Left ventricle myocardium superior (tissue), 1 donor: Measurements from ENCODE around the gene CCDC177. TPM values are rescaled to one million over a fixed set of nuclear protein-coding genes. Genes with fewer than 3 reads are reported as not detected.
A peak's percentile ranks its signal among the peaks of the same experiment; 100 is the strongest.

Source experiments
- ATAC-seq: fragments of 200-7000 bp; cut with Tn5 transposase; one replicate; pipeline ENCODE4 v1.9.1; 2020; ENCODE audit warnings: mild to moderate bottlenecking, moderate library complexity
- DNase-seq: peaks from one replicate; pipeline ENCODE4 v3.0.0-alpha.2; 2020
- intact Hi-C: fragments of 100-400 bp; cut with micrococcal nuclease; formaldehyde crosslinking; loops from one replicate; pipeline ENCODE4 v1.11.0; 2022
- total RNA-seq: library from RNA; stranded (reverse); fragmentation: NEBNext Ultra II Directional; extraction: Animal tissue kit (Norgen Biotek cat#: 25700); gene quantifications from one replicate; pipeline ENCODE4 v1.2.1, GENCODE V29; 2021
- donor health status: DM: no; HTN: yes; CAD: no; lungs with severe emphysema.

Gene CCDC177
- total RNA-seq, 1 donor from 2014 or later = not detected

DNA sequence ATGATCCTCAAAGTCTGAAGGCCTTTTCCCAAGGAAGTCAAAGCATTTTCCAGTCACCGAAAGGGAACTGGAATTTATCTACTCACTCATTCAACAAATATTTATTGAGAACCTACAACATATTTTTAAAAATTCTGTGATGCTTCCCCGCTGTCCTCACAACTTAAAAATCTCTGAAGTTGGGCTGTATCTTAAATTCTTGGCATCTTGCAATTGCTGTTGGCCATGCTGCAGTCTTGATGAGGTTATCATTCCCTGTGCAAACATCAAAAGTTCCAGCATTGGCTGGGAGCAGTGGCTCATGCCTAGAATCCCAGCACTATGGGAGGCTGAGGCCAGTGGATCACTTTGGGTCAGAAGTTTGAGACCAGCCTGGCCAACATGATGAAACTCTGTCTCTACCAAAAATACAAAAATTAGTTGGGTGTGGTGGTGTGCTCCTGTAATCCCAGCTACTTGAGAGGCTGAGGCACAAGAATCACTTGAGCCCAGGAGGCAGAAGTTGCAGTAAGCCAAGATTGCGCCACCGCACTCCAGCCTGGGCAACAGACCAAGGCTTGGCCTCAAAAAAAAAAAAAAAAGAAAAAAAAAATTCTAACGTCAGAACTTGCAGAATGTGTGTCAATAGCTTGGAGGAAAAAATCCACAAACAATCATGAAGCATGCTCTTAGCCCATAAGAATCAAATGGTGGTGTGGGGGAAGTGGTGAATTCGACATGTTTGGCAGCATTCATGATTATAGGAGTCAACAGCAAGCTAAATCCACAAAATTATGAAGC is 34.9 kb downstream of the CCDC177 start:
- ATAC-seq (no peak), DNase-seq (peak; percentile 51)
- intact Hi-C loops = no loop called here

DNA sequence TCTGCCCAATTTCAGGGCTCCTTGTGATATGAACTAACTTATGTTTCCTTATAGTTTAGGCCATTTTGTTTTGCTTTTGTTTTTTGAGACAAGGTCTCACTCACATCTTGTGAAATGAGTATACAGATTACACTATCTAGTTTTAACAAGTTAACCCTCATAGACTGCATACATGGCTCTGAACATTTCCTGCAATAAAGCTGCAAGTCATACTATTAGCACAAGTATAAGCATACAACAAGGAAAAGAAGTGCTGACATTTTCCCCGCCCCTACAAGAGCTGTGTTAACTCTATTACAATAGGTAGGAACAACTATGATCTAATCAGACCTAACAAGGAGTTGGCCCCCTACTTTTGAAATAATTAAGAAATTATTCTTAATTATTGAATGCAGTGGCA is 35.9 kb downstream of the CCDC177 start:
- intact Hi-C loops = no loop called here
- no peak for ATAC-seq
- no peak for DNase-seq

DNA sequence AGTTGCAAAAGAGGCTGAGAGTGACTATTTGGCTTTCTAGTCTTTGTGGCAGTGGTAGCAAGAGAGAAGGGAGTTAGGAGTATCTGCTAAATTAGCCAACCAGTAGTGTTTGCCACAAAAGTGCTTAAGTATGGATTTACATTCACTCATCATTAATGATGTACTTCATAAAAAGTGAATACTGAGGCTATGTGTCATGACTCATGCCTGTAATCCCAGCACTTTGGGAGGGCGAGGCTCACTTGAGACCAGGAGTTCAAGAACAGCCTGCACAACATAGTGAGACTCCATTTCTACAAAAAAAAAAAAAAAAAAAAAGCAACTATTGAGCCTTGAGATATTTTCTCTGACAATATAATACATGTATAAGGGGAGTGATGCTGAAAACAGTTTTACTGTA is 36.8 kb downstream of the CCDC177 start:
- ATAC-seq = no peak
- no peak for DNase-seq
- intact Hi-C loops = no loop called here

DNA sequence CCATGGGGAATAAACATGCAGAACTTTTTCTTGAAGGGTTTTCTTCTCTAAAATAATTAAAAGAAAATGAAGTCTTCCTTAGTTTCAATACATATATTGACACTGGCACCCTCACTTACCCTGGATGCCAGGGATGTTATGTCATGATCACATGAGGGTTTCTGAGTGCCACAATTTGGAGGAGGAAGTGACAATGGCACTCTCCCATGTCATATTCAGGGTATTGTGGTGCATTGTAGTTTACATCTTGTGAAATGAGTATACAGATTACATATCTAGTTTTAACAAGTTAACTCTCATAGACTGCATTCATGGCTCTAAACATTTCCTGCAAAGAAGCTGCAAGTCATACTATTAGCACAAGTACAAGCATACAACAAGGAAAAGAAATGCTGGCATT is 37.7 kb downstream of the CCDC177 start:
- ATAC-seq = no peak
- no peak for DNase-seq
- intact Hi-C loops = no loop called here

DNA sequence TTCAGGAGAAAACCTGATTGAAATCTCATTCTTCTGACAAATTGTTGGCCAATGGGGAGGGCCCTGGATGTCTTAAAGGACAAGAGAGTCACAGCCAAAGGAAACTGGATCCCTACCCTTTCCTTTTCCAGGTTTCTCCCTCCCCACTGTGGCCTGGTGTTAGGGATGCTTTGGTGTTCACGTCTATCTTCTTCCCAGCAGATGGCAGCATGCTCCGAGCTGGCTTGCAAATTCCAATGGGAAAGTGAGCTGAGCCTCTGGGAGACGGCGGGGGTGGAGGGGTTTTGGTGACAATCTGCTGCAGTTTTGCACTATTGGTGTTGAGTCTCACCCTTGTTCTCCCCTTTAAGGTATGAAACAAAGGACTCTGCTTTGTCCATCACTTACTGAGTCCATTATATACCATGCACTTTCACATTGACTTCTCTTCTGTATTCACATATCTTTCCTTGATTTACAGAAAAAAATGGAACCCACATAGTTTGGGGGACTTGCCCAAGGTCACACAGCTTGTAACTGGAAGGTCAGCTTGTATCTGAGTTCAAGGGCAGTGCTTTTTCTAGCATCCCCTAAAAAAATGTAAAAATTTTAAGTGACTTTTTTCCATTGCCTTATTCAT is 39.3 kb downstream of the CCDC177 start:
- ATAC-seq (peak; percentile 57), DNase-seq (no peak)
- intact Hi-C loops = no loop called here

DNA sequence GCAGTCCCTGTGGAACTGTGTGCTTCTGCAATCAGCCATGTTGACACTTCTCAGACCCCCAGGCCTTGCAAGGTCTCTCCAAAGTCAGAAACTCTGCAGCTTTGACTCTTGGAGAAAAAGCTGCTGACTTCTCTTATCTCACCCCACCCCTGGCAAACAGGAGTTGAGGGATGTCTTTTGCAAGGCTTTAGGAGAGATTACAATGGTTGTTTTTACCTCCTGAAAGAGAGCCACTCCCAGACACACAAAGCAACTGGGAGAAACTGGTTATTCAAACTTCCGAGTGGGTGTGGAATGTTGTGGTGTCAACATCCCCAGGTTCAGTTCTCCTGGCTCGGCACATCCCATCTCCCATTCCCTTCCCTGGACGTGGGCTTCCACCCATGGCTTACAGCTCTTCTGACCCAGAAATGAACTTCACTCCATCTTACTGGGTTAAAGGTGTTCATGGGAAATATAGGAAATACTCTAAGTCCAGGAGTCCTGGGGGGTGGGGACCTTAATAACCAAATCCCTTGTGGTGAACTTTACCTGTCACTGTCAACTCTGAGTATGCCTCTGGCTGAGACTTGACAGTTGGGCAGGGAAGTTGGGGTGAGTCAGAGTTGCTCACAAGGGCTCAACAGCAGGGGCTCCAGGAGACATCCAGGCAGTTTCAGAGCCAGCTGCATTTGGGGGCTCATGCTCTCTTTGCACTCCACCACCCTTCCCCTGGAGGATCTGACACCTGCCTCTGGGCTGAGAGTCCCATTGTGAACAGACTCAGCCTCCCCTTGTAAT is 41.9 kb downstream of the CCDC177 start:
- intact Hi-C loops = no loop called here
- no peak for ATAC-seq
- DNase-seq = no peak

DNA sequence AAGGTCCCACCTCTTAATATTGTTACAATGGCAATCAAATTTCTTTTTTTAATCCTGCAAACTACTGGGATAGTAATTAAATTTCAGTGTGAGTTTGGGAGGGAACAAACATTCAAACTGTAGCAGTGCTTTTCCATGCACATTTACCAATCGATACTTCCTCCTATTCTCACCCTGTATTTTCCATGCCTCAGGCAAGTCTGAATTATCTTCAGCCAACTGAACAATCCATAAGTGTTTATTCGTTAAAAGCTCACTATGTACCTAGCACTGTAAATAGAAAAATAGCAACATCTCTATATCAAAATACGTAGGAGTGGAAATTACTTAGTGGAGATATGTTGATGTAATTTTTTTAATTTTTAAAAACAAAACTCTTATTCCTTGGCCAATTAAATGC is 43.5 kb downstream of the CCDC177 start:
- DNase-seq (no peak), ATAC-seq (no peak)
- intact Hi-C loops = no loop called here

DNA sequence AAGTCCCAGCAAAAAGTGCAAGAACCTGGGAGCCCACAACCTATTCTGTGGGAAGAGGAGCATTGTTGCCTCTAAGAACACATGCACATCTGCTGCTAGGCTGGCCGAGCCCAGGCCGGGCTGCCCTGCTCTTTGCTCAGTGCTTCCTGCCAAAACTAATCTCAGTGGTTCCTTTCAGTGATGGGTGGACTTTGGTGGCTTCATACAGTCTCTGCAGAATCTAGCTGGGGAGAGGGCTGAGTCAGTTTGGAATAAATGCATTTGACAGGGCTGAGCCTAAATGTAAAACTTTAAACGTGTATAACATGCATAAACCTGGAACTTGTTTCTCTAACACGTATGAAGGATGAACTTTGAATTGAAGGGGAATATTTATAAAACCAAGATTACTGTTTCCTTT is 44.6 kb downstream of the CCDC177 start:
- no peak for DNase-seq
- ATAC-seq = no peak
- intact Hi-C loops = no loop called here

DNA sequence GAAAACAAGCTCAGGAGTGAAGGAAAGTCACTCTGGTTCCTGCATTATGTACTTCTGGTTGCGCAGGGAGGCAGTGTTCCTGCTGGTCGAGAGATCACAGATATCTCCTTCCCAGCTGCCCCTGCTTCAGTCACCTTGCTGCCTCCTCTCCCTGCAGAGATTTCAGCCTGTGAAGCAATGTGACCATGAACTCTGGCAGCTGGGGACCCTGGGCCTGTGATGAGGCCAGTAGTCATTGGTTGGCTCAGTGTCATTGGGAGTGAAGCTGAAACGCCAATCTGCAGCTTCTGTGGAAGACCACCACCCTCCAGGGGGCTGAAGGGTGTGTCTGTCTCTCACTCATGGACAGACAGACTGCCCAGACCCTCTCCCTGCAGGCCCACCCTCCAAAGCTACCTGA is 45.1 kb downstream of the CCDC177 start:
- intact Hi-C loops = no loop called here
- DNase-seq = no peak
- ATAC-seq = no peak

DNA sequence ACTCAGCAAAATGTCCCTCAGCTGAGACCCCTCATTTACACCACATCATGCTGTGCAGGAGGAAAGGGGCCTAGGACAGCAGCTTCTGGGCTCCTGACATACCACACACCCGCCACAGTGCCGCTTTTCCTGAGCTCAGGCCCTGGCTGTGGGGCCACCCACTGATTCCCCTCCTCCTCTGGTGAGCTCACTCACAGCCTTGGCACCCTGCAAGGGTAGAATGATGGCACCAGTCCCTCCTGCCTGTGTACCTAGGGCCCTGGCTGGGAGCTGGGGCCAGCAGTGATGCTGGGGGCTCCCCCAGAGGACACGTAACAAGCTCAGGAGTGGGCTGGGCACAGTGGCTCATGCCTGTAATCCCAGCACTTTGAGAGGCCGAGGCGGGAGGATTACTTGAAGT is 45.7 kb downstream of the CCDC177 start:
- ATAC-seq (no peak), DNase-seq (no peak)
- intact Hi-C loops = no loop called here

DNA sequence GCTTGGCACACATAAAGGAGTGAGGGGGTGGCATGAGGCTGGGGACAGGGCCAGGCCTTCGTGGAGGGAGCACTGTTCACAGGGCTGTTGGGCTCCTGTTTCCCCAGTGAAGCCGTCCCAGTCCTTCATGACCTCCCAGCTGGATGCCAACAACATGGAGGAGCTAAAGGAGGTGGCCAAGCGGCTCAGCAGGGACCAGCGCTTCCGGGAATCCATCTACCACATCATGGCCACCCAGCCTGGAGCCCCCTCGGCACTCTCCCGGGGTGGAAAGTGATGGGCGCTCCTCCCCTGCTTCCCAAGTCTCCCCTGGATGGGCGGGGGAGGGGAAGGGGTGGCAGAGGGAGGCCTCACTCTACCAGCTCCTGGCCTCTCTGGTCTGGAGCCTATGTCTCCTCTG is 46.5 kb downstream of the CCDC177 start:
- intact Hi-C loops = no loop called here
- no peak for DNase-seq
- no peak for ATAC-seq

DNA sequence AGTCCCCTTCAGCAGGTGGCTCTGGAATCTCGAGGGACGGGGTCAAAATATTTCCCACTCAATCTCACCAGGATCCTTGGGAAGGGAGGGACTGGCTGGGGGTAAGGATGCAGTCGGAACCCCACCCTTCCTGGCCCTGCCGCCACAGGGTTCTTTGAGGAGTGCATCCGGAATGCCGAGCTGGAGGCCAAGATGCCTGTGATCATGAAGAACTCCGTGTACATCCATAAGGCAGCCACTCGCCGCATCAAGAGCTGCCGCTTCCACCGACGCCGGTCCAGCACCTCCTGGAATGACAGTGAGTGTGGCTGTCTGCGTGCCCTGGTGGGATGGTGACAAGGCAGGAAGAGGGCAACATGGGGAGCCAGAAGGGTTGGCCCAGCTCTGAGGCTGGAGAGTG is 47.0 kb downstream of the CCDC177 start:
- DNase-seq = no peak
- intact Hi-C loops = no loop called here
- ATAC-seq = no peak

DNA sequence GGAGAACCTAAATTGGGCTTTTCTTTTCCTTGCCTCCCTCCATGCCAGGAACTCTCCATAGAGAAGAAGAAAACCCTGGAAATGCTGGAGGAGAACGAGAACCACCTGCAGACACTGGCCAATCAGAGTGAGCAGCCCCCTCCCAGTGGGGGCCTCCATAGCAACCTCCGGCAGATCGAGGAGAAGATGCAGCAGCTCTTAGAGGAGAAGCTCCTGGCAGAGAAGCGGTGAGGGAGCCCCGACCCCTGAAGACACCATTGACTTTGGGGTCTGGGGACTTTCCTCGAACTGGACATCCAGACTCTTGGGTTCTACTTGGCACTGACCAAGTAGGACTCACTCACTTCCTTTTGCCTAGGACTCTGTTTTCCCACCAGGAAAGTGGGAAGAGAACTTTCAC is 48.8 kb downstream of the CCDC177 start:
- ATAC-seq (no peak), DNase-seq (no peak)
- intact Hi-C loops = no loop called here

DNA sequence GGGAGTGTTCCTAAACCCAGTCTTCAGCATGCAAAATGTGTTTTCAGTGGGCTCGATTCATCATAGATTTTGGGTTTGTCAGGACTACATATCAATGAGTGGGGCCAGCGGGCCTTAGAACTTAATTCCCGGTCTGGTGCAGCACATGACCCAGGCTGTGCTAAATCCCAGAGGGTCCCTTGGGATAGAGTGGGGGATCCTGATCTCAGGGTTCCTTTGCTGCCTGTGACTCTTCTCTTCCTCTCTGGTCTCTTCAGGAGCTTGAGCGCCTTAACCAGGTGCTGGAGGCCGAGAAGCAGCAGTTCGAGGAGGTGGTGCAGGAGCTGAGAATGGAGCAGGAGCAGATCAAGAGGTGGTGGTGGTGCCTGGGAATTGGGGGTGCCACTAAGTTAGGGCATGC is 52.6 kb downstream of the CCDC177 start:
- intact Hi-C loops = no loop called here
- ATAC-seq = no peak
- no peak for DNase-seq

Other genes starting within 250 kb of the CCDC177 start
- 100.0 TPM for gene ERH, start 176.6 kb downstream of the CCDC177 start, total RNA-seq
- 18.4 TPM for gene SLC39A9, start 176.2 kb downstream of the CCDC177 start, total RNA-seq
- gene PLEKHD1, start 90.1 kb downstream of the CCDC177 start, total RNA-seq = 0.37 TPM
- 21.4 TPM for gene SUSD6, start 36.7 kb upstream of the CCDC177 start, total RNA-seq
- gene SRSF5, start 192.3 kb upstream of the CCDC177 start, total RNA-seq = 156 TPM
- gene SLC10A1, start 222.4 kb upstream of the CCDC177 start, total RNA-seq = not detected